GM23248 (cell line): ENCODE results near the gene SLC22A3. TPM values are rescaled to one million over a fixed set of nuclear protein-coding genes. Genes with fewer than 3 reads are reported as not detected.
A peak's percentile ranks its signal among the peaks of the same experiment; 100 is the strongest.

Experiments
- DNase-seq: peaks from one replicate; pipeline ENCODE4 v3.0.0-alpha.2; 2015
- H2AFZ ChIP-seq: fragments of 200-600 bp; sonication (generic); 2 replicates; pipeline ENCODE4 v1.6.1; 2016; ENCODE audit warnings: antibody characterized with exemption
- H3F3A ChIP-seq: fragments of 200-600 bp; sonication (generic); 2 replicates; pipeline ENCODE4 v1.6.1; 2016; ENCODE audit warnings: mild to moderate bottlenecking, antibody characterized with exemption, mixed run types; ENCODE audit not compliant: insufficient read depth
- H3K27ac ChIP-seq: fragments of 200-600 bp; sonication (generic); 2 replicates; pipeline ENCODE4 v1.5.1; 2016; ENCODE audit warnings: mild to moderate bottlenecking
- H3K27me3 ChIP-seq: fragments of 200-600 bp; sonication (generic); replicated peaks from 2 replicates; pipeline ENCODE4 v1.6.1; 2016; ENCODE audit warnings: mild to moderate bottlenecking; ENCODE audit not compliant: insufficient read depth
- H3K36me3 ChIP-seq: fragments of 200-600 bp; sonication (generic); 2 replicates; pipeline ENCODE4 v1.6.1; 2016; ENCODE audit warnings: low read depth, mild to moderate bottlenecking
- H3K4me1 ChIP-seq: fragments of 200-600 bp; sonication (generic); 2 replicates; pipeline ENCODE4 v1.6.1; 2016; ENCODE audit warnings: mild to moderate bottlenecking; ENCODE audit not compliant: insufficient read depth
- H3K4me2 ChIP-seq: fragments of 200-600 bp; sonication (generic); one replicate; pipeline ENCODE4 v1.6.1; 2016; ENCODE audit warnings: mild to moderate bottlenecking; ENCODE audit not compliant: unreplicated experiment
- H3K4me3 ChIP-seq: fragments of 200-600 bp; sonication (generic); 2 replicates; pipeline ENCODE4 v1.5.1; 2016; ENCODE audit warnings: mild to moderate bottlenecking
- H3K79me2 ChIP-seq: fragments of 200-600 bp; sonication (generic); 2 replicates; pipeline ENCODE4 v1.6.1; 2016; ENCODE audit warnings: mild to moderate bottlenecking; ENCODE audit not compliant: insufficient read depth
- H3K9ac ChIP-seq: fragments of 200-600 bp; sonication (generic); 2 replicates; pipeline ENCODE4 v1.6.1; 2016; ENCODE audit warnings: mild to moderate bottlenecking
- H3K9me2 ChIP-seq: fragments of 200-600 bp; sonication (generic); 2 replicates; pipeline ENCODE4 v1.6.1; 2016; ENCODE audit warnings: mixed run types, mild to moderate bottlenecking, moderate library complexity; ENCODE audit not compliant: insufficient read depth
- H3K9me3 ChIP-seq: fragments of 200-600 bp; sonication (generic); one replicate; pipeline ENCODE4 v1.6.1; 2017; ENCODE audit warnings: low read depth
- H4K20me1 ChIP-seq: fragments of 200-600 bp; sonication (generic); 2 replicates; pipeline ENCODE4 v1.6.0; 2016; ENCODE audit not compliant: insufficient read depth
- EZH2 ChIP-seq: fragments of 200-600 bp; sonication (generic); IDR thresholded peaks from 2 replicates; pipeline ENCODE4 v1.6.1; 2018; ENCODE audit warnings: antibody characterized with exemption, mild to moderate bottlenecking; ENCODE audit not compliant: insufficient read depth, poor library complexity, severe bottlenecking
- EZH2phosphoT487 ChIP-seq: fragments of 200-600 bp; sonication (generic); IDR thresholded peaks from 2 replicates; pipeline ENCODE4 v1.6.1; 2018; ENCODE audit warnings: antibody characterized with exemption, moderate library complexity, mild to moderate bottlenecking, low read depth; ENCODE audit not compliant: insufficient read depth
- WGBS, 2 experiments: methylation state at CpG; one replicate each; pipeline ENCODE4 v1.1.6; 2015 to 2017; ENCODE audit warnings: low lambda C conversion rate in 2 of 2, low coverage in 1 of 2; ENCODE audit errors: missing lambda C conversion rate in 2 of 2; 5-methylcytosine and 5-hydroxymethylcytosine counted together
- in situ Hi-C: fragments of 300-500 bp; cut with MboI; formaldehyde crosslinking; loops from 2 replicates; pipeline ENCODE4 v1.15.0; 2020
- polyA plus RNA-seq: library from polyadenylated mRNA; unstranded; fragments of >200 nt; fragmentation: Nextera tagmentation; extraction: Ambion mirVana; gene quantifications from 2 replicates; pipeline ENCODE4 v1.2.1, GENCODE V29; 2016
- total RNA-seq: library from RNA; depleted of rRNA; stranded (reverse); fragments of >200 nt; shearing (Covaris generic); gene quantifications from 2 replicates; pipeline ENCODE4 v1.2.3, GENCODE V29; 2014

SLC22A3 gene
- total and polyA plus RNA-seq, 2 experiments from 2014 or later, result not detected

GRCh38 chr6:160349020-160349441 is 853 bp downstream of the SLC22A3 start:
- Histone ChIP-seq H3K4me2 (peak overlapping the region; percentile 62), H3K27ac (no peak overlapping the region), H3K27me3 (peaks cover 27% of the 10 kb centered on the region), H3K9me3 (no peaks in the 10 kb centered on the region), H3K4me1 (no peaks in the 10 kb centered on the region), H3K9me2 (no peaks in the 10 kb centered on the region), H3K9ac (no peak overlapping the region), H4K20me1 (no peaks in the 10 kb centered on the region), H3K4me3 (peak overlapping the region; percentile 48), H3K36me3 (no peaks in the 10 kb centered on the region), H3K79me2 (no peaks in the 10 kb centered on the region), H2AFZ (no peak overlapping the region), H3F3A (no peaks in the 10 kb centered on the region)
- in situ Hi-C loops, result no loop called here
- 4 to 5% methylated on average over 23 of the region's 23 CpGs for WGBS, 2 experiments
- TF ChIP-seq EZH2phosphoT487 (no peak), EZH2 (peak; percentile 42)
- DNase-seq, result peak; percentile 27

- Histone ChIP-seq H3K4me3 (no peak overlapping the region), H3K79me2 (no peaks in the 10 kb centered on the region), H3F3A (no peaks in the 10 kb centered on the region), H3K9me3 (no peaks in the 10 kb centered on the region), H3K4me2 (no peak overlapping the region), H3K27me3 (peaks cover 27% of the 10 kb centered on the region), H3K36me3 (no peaks in the 10 kb centered on the region), H4K20me1 (no peaks in the 10 kb centered on the region), H3K9me2 (no peaks in the 10 kb centered on the region), H3K9ac (no peak overlapping the region), H3K27ac (no peak overlapping the region), H3K4me1 (no peaks in the 10 kb centered on the region), H2AFZ (no peak overlapping the region)
- in situ Hi-C loops, result no loop called here
- WGBS, 2 experiments, result 91 to 92% methylated on average over 11 of the region's 11 CpGs
- no peak for DNase-seq
- no peak for TF ChIP-seq EZH2
- TF ChIP-seq EZH2phosphoT487, result no peak
Observed at GRCh38 chr6:160349814-160350350, 1.7 kb downstream of the SLC22A3 start.

- no peaks in the 10 kb centered on the region for H3K79me2 ChIP-seq
- H3K27me3 ChIP-seq, result peaks cover 17% of the 10 kb centered on the region
- 39 to 44% methylated on average over 2 of the region's 2 CpGs for WGBS, 2 experiments
- no peak overlapping the region for H3K4me3 ChIP-seq
- H3K9ac ChIP-seq, result no peak overlapping the region
- no peaks in the 10 kb centered on the region for H3F3A ChIP-seq
- no peak overlapping the region for H3K27ac ChIP-seq
- H3K9me2 ChIP-seq, result no peaks in the 10 kb centered on the region
- H3K4me2 ChIP-seq, result no peak overlapping the region
- no peaks in the 10 kb centered on the region for H3K4me1 ChIP-seq
- H2AFZ ChIP-seq, result no peak overlapping the region
- H4K20me1 ChIP-seq, result no peaks in the 10 kb centered on the region
- DNase-seq, result no peak
- H3K36me3 ChIP-seq, result no peaks in the 10 kb centered on the region
- in situ Hi-C loops, result no loop called here
- H3K9me3 ChIP-seq, result no peaks in the 10 kb centered on the region
- TF ChIP-seq EZH2, result no peak
- no peak for TF ChIP-seq EZH2phosphoT487
Observed at GRCh38 chr6:160353950-160354496, 5.8 kb downstream of the SLC22A3 start.

GRCh38 chr6:160355001-160355400 is 6.8 kb downstream of the SLC22A3 start:
- TF ChIP-seq EZH2, result no peak
- TF ChIP-seq EZH2phosphoT487, result no peak

More at GRCh38 chr6:160355001-160355400, 6.8 kb downstream of the SLC22A3 start:
- H3K27me3 ChIP-seq, result peaks cover 8% of the 10 kb centered on the region
- H3K4me1 ChIP-seq, result no peaks in the 10 kb centered on the region
- no peaks in the 10 kb centered on the region for H3K9me3 ChIP-seq
- 81 to 82% methylated on average over 7 of the region's 7 CpGs for WGBS, 2 experiments
- no peaks in the 10 kb centered on the region for H4K20me1 ChIP-seq
- DNase-seq, result peak; percentile 30
- no peak overlapping the region for H3K9ac ChIP-seq
- H3F3A ChIP-seq, result no peaks in the 10 kb centered on the region
- H3K27ac ChIP-seq, result no peak overlapping the region
- H3K79me2 ChIP-seq, result no peaks in the 10 kb centered on the region
- H2AFZ ChIP-seq, result no peak overlapping the region
- H3K9me2 ChIP-seq, result no peaks in the 10 kb centered on the region
- H3K4me2 ChIP-seq, result no peak overlapping the region
- in situ Hi-C loops, result no loop called here
- no peak overlapping the region for H3K4me3 ChIP-seq
- H3K36me3 ChIP-seq, result no peaks in the 10 kb centered on the region
